Epithelial cell of proximal tubule (primary cell): ENCODE results near the gene TEX264. TPM values are rescaled to one million over a fixed set of nuclear protein-coding genes. Genes with fewer than 3 reads are reported as not detected.

Source experiments
- DNase-seq: peaks from one replicate; pipeline ENCODE4 v3.0.0-alpha.2; 2011; ENCODE audit warnings: low read depth
- H3K4me3 ChIP-seq: 2 replicates; pipeline ENCODE4 v1.5.1; 2011; ENCODE audit warnings: low read depth, mild to moderate bottlenecking, low read length
- total RNA-seq: library from RNA; depleted of rRNA; stranded (reverse); fragments of >200 nt; gene quantifications from 2 replicates; pipeline ENCODE4 v1.2.3, GENCODE V29; 2015
- TF ChIP-seq, protein P1 (sequence below): conservative IDR thresholded peaks from 2 replicates; pipeline ENCODE4 v1.5.1; 2012; ENCODE audit warnings: low read depth, mild to moderate bottlenecking, low read length

TEX264 gene
- total RNA-seq, 1 donor from 2014 or later: 55.3 TPM

DNA sequence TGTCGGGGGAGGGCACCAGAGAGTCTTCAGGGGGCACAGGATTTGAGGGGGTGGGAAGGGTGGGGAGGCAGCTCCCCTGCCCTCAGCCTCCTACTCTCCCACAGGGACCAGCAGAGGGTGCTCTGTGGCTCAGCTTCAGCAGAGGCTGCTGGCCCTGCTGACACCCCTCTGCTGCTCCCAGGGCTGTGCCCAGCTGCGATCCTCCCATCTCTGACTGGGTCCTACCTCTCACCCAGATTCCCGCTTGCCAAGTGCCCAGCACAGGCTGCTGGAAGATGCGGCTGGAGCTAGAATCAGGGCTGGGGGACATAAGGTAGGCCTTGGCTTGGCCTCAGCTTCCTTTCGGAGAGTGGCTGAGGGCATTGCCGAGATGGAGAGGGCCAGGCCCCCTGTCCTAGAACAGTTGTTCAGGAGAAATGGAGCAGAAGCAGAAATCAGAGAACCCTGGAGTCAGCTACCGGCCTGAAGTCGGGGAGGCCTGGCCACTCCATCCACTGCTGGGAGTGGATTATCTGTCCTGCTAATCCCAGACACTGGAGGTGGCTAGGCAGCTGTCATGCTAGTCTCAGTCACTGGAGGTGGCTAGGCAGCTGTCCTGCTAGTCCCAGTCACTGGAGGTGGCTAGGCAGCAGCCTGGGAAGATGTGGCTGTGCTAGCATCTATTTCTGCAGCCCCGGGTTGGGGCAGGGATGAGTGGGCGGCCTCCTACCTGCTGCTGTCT is 39.7 kb downstream of the TEX264 start:
- H3K4me3 ChIP-seq: no peak overlapping the region
- no peak for DNase-seq
- TF ChIP-seq, protein P1, sequence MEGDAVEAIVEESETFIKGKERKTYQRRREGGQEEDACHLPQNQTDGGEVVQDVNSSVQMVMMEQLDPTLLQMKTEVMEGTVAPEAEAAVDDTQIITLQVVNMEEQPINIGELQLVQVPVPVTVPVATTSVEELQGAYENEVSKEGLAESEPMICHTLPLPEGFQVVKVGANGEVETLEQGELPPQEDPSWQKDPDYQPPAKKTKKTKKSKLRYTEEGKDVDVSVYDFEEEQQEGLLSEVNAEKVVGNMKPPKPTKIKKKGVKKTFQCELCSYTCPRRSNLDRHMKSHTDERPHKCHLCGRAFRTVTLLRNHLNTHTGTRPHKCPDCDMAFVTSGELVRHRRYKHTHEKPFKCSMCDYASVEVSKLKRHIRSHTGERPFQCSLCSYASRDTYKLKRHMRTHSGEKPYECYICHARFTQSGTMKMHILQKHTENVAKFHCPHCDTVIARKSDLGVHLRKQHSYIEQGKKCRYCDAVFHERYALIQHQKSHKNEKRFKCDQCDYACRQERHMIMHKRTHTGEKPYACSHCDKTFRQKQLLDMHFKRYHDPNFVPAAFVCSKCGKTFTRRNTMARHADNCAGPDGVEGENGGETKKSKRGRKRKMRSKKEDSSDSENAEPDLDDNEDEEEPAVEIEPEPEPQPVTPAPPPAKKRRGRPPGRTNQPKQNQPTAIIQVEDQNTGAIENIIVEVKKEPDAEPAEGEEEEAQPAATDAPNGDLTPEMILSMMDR: peak; percentile 35

DNA sequence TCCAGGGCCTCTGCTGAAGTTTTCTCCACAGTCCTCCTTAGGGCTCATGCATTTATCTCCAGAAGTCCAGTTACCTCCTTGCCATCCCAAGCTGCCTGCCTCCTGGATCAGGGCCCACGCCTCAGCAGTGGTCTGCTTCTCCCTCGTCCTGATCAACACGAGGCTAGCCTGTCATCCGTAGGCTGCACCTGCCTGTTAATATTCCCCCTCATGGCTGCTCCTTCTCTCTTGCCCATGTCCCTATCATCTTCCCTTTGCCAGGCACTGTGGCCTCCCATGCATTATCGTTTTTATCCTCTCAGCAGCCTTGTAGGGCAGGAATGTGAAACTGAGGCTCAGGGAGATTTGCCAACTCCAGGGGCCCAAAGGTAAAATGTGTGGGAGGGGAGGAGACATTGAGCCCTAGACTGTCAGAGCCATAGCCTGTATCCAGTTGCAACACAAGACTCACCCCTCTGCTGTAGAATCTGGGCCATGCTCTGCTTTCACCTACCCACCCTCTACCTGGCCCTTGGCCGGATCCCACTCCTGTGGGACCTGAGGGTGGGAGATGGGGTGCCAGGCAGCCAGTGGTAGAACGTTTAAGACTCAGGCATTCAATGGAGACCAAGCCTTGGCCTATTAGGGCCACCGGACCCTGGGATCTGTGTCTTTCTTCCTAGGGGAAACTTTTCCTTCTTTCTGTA is 40.4 kb downstream of the TEX264 start:
- TF ChIP-seq, protein P1: no peak
- H3K4me3 ChIP-seq: no peak overlapping the region
- no peak for DNase-seq

DNA sequence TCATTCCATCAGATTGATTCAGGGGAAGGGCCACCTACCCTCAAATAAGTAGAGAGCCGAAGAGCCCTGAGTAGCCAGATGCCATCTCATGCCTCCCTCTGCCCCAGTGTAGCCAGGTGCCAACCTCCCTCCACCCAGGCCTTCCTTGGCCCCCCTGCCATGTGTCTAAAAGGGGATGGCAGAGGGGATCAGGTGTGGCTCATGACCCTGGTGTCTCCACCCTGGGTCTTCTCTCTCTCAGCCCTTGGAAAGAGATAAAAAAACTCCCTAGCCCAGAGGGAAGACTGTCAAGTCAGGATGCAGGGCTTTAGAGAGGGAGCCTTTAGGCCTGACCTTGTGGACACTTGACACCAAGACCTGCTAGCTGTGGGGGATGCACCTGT is 41.0 kb downstream of the TEX264 start:
- DNase-seq: no peak
- TF ChIP-seq, protein P1: no peak
- no peak overlapping the region for H3K4me3 ChIP-seq

DNA sequence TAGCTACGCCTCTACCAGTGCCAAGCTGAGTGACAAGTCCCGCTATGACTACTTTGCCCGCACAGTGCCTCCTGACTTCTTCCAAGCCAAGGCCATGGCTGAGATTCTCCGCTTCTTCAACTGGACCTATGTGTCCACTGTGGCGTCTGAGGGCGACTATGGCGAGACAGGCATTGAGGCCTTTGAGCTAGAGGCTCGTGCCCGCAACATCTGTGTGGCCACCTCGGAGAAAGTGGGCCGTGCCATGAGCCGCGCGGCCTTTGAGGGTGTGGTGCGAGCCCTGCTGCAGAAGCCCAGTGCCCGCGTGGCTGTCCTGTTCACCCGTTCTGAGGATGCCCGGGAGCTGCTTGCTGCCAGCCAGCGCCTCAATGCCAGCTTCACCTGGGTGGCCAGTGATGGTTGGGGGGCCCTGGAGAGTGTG is 41.5 kb downstream of the TEX264 start:
- no peak overlapping the region for H3K4me3 ChIP-seq
- TF ChIP-seq, protein P1: no peak
- DNase-seq: no peak

DNA sequence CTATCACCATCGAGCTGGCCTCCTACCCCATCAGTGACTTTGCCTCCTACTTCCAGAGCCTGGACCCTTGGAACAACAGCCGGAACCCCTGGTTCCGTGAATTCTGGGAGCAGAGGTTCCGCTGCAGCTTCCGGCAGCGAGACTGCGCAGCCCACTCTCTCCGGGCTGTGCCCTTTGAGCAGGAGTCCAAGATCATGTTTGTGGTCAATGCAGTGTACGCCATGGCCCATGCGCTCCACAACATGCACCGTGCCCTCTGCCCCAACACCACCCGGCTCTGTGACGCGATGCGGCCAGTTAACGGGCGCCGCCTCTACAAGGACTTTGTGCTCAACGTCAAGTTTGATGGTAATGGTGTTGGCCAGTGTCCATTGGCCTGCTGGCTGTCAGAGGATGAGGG is 41.9 kb downstream of the TEX264 start:
- no peak overlapping the region for H3K4me3 ChIP-seq
- no peak for DNase-seq
- TF ChIP-seq, protein P1: no peak

DNA sequence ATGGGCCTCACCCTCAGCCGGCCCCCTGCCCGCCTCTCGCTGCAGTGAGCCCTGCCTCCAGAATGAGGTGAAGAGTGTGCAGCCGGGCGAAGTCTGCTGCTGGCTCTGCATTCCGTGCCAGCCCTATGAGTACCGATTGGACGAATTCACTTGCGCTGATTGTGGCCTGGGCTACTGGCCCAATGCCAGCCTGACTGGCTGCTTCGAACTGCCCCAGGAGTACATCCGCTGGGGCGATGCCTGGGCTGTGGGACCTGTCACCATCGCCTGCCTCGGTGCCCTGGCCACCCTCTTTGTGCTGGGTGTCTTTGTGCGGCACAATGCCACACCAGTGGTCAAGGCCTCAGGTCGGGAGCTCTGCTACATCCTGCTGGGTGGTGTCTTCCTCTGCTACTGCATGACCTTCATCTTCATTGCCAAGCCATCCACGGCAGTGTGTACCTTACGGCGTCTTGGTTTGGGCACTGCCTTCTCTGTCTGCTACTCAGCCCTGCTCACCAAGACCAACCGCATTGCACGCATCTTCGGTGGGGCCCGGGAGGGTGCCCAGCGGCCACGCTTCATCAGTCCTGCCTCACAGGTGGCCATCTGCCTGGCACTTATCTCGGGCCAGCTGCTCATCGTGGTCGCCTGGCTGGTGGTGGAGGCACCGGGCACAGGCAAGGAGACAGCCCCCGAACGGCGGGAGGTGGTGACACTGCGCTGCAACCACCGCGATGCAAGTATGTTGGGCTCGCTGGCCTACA is 44.4 kb downstream of the TEX264 start:
- no peak overlapping the region for H3K4me3 ChIP-seq
- TF ChIP-seq, protein P1: no peak

More for the DNA sequence above, 44.4 kb downstream of the TEX264 start:
- DNase-seq: no peak
